UCSD-AML1 (cell line): ENCODE measurements around the gene RIOK2.

Source experiments
- DNase-seq: peaks from one replicate; lab custom pipeline; 2025; ENCODE audit not compliant: unreplicated experiment; lab: John Stamatoyannopoulos, UW

Gene RIOK2

DNA sequence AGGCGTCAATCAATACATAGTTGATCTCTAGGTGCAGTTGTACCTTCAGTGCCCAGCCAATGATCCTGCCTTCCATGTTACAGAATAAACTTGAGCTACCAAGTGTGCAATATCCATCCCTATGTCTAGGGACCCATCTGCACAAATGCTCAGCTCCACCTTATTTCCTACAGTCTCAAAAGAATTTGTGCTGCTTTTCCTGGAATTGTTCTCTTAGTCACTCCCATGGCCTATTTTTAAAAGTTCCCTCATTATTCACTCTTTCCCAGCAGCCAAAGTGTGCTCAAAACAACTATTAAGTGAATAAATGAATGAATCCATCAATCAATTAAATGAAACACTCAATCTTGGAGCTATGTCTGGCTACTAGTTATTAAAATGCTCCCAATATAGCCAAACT is 55.3 kb downstream of the RIOK2 start:
- no peak for DNase-seq

DNA sequence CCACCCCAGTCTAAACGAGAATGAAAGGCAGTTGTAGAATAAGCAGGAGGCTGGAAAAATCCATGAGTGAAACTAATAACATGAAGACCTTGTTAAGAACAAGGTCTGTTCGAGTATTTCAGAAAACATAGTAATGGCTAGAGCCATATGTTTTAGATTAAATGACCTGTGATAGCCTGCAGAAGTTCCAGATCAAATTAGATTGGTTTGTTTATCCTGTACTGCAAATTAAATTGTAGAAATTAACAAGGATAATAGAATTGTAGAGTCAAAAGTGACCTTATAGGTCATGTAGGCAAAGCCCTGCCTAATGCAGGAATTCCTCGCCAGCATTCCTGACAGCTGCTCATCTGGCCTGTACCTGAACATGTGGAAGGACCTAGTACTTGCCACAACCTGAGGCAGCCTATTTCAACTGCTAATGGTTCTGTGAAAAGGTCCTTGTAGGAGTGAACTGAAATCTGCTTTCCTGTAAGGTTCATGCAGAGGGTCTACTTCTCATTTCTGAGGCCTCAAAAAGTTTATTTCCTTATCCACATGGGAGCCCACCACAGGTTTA is 57.8 kb downstream of the RIOK2 start:
- DNase-seq: no peak

DNA sequence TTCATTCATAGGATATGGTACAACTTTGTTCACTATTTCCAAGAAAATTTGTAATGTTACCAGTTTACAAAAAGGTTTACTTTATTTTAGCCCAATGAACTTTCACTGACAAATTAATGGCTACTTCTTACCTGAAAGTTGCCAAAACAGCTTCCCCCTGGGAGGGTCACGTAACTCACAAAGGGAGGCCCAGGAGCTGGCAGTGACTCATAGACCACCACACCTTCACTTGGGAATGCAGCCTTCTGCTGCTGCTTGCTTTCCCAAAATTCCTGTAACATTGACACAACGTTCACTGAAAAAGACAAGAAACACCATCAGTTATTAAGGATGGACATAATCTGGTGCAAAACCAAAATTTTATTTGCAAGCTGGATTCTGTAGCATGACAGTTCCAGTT is 58.7 kb downstream of the RIOK2 start:
- DNase-seq: no peak

DNA sequence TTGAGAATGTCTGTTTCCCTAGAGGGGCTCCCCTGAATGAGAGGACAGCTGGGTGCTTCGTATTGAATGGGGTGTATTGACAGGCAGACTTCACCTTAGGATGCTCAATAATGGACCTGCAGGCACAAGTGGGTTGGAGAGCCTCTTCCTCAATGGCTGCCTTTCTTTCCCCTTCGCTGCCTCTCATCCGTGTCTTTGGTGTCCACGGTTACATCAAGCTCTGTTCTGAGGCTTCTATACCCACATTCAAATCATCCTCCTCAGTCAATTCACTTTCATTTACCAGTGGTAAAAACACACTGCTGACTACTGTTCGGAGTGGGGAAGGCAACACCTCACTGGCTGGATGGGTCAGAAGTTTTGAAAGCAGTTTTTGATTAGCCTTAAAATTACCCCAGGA is 61.2 kb downstream of the RIOK2 start:
- no peak for DNase-seq

DNA sequence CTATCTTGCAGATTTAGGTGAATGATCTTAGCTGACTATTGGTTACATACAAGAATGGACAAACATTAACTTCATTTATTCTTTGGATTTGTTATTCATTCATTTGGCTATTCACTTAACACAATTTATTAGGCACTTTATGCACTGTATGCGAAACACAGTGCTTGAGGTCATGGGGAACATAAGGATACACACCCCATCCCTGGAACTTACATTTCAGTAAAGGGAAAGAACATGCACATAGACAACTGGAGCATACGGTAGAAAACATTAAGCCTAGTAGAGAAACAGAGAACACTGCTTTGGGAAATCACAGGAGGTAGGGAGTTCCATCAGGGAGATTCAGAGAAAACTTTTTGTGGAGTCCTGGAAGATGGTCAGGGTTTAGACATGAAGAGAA is 62.9 kb downstream of the RIOK2 start:
- no peak for DNase-seq

DNA sequence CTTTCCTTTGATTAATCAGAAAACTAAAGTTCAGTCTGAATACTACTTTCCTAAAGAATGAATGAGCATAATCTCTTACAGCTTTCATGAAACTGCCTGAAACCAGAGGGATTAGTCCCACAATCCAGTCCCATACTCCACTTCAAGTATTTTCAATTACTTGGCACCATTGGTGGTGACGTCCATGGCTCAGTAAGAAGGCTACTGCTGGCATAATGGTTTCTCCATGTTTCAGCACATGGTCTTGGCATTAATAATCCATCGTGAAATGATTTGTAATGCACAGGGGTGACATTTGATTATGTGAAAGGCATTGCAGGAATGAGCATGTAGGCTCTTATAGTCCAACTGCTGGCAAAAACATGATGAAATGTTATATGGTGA is 64.0 kb downstream of the RIOK2 start:
- DNase-seq: no peak

DNA sequence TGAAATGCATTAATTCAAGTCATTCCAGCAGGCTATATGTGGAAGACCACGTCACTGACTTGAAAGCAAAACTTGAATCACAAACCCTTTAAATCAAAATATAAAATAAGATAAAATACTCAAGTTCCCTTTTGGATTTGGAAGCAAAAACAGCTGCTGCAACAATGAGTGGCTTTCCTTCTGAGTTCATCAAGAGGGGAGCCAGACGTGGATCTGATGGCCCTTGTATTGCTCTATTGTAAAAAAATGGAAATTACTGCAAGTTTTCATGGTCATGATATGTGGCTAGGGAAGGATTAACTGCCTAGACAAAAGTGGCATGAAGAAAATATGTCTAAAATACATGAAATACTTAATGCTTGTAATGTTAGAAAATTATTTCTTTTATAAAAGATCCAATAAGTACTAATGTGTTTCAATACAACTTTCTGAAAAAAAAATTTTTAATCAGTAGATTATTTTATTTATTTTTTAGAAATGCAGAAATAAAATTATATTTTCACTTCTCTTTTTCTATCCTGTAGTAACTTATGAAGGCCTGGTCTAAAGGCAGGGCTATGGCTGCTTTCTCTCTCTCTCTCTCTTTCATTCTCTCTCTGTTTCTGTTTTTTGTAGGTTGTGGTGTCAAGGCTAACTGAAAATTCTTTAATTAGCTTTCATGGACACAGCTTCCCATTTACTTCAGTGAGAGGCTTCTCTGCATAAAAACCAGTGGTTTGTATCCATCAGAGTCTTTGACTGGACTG is 64.6 kb downstream of the RIOK2 start:
- no peak for DNase-seq

DNA sequence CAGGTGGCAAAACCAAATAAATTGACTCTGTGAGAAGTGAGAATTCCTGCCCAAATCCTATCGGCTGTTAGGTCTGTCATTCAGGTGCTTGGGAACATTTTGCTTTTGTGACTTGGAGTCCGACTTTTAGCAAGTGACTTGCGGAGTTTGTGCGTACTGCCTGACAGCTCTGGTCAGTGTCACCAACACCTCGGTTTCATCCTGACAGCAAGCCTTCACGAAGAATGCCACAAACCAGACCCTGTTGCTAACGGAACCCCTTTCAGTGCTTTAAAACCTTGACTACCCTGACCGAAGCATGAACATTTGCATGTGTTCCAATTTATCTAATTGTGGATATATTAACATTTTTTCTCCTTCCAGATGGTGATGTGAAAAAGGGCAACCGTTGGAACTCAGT is 67.1 kb downstream of the RIOK2 start:
- no peak for DNase-seq

DNA sequence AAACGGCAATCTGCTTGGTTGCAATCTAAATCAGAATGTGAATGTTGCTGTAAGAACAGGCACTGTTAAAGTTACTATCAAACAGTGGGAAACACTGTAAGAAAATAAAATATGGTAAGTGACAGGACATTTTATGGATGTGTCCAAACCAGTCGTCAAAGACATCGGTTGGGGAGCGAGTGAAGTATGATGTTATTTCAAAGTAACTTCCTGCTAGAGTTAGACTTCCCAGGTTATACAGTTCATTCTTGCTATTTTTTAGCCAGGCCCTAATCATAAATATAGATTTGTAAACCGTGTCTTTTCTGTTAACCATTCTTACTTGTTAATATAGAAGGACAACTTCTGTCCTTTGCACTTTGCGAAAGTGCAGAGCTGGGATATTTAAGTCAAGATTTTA is 70.8 kb downstream of the RIOK2 start:
- no peak for DNase-seq

DNA sequence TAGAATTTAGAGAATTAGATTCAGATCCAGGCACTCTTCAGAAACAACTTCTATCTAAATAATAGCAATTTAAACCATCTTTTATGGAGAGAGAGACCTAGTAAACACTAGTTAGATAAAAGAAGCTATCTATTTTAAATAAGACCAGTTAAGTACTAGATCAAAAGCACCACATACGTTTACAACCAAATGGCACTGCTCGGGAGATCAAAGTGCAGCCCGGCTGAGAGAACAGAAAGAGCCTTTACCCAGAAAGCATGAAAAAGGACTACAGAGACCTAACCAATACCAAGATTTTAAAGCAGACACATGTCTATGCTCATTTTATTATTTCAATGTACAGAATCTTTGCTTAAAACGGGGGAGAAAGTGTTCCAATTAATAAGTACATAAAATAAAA is 71.4 kb downstream of the RIOK2 start:
- no peak for DNase-seq

DNA sequence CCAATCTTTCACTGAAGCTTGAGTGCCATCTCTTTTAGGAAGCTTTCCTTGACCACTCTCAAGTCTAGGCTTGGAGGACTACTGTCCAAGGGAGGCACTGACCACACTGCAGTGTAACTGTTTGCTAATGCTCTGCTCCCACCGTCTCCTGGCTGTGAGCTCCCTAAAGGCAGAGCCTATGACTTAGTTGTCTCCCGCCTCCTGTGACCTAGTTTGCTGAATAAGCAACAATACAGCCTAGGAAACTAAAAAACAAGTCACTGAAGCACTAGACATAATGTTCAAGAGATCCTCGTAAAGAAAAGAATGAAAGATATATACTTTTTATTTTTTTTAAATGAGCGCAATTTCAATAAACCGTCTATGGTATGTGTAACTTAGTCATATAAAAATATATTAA is 72.0 kb downstream of the RIOK2 start:
- DNase-seq: no peak
